Measurements from ENCODE around the gene ATP6V1G1. TPM values are rescaled to one million over a fixed set of nuclear protein-coding genes. Genes with fewer than 3 reads are reported as not detected.

ATP6V1G1 gene
- total RNA-seq, 1 experiment from 2014 or later, result 143 TPM

- Mint-ChIP-seq H3K36me3 (ENCODE audit: insufficient read depth, unreplicated experiment) (peaks cover 17% of the 10 kb centered on the region), H3K27me3 (ENCODE audit: insufficient read depth, unreplicated experiment) (no peaks in the 10 kb centered on the region), H3K4me3 (ENCODE audit: unreplicated experiment) (no peak overlapping the region), H3K27ac (ENCODE audit: unreplicated experiment) (no peak overlapping the region), H3K4me1 (ENCODE audit: low read depth, unreplicated experiment) (no peaks in the 10 kb centered on the region), H3K9me3 (ENCODE audit: unreplicated experiment) (no peaks in the 10 kb centered on the region)
- no peaks in the 10 kb centered on the region for H3K27me3 ChIP-seq (replicated peaks; ENCODE audit: control insufficient read depth, insufficient read depth, low read length)
- no peaks in the 10 kb centered on the region for H3K9me3 ChIP-seq
- H3K36me3 ChIP-seq (ENCODE audit: control insufficient read depth, insufficient read depth, low read length), result no peaks in the 10 kb centered on the region; the same call in 1 of the 2 replicates
- no peaks in the 10 kb centered on the region for H3K4me1 ChIP-seq
- BruUV-seq (replicated peaks), result no TSS peak
- no peak for TF ChIP-seq CTCF (IDR thresholded peaks at IDR 0.05; ENCODE audit: insufficient read depth in 1 of 2, low read depth in 1 of 2, low read length in 1 of 2, severe bottlenecking in 1 of 2, unreplicated experiment in 1 of 2)
- no peak overlapping the region for H3K4me3 ChIP-seq (ENCODE audit: low read depth, low read length)
- ChIA-PET CTCF (no interaction called here), POLR2A (no interaction called here)
- intact Hi-C loops (cut with micrococcal nuclease; ENCODE audit: unreplicated experiment), result no loop called here
- DNase-seq, result no peak
Observed at GRCh38 chr9:114633438-114634089, 46.0 kb downstream of the ATP6V1G1 start.

- no peak overlapping the region for H3K4me3 Mint-ChIP-seq (ENCODE audit: unreplicated experiment)
- TF ChIP-seq CTCF (IDR thresholded peaks at IDR 0.05; ENCODE audit: insufficient read depth in 1 of 2, low read depth in 1 of 2, low read length in 1 of 2, severe bottlenecking in 1 of 2, unreplicated experiment in 1 of 2), result no peak
- Histone ChIP-seq H3K27me3 (replicated peaks; ENCODE audit: control insufficient read depth, insufficient read depth, low read length) (no peaks in the 10 kb centered on the region), H3K4me3 (ENCODE audit: low read depth, low read length) (no peak overlapping the region), H3K4me1 (no peaks in the 10 kb centered on the region), H3K36me3 (ENCODE audit: control insufficient read depth, insufficient read depth, low read length) (no peaks in the 10 kb centered on the region; the same call in 1 of the 2 replicates), H3K9me3 (no peaks in the 10 kb centered on the region)
- H3K27ac Mint-ChIP-seq (ENCODE audit: unreplicated experiment), result no peak overlapping the region
- BruUV-seq (replicated peaks), result no TSS peak
- ChIA-PET CTCF (no interaction called here), POLR2A (no interaction called here)
- no peaks in the 10 kb centered on the region for H3K4me1 Mint-ChIP-seq (ENCODE audit: low read depth, unreplicated experiment)
- DNase-seq, result no peak
- no peaks in the 10 kb centered on the region for H3K27me3 Mint-ChIP-seq (ENCODE audit: insufficient read depth, unreplicated experiment)
- H3K36me3 Mint-ChIP-seq (ENCODE audit: insufficient read depth, unreplicated experiment), result peaks cover 17% of the 10 kb centered on the region
- no peaks in the 10 kb centered on the region for H3K9me3 Mint-ChIP-seq (ENCODE audit: unreplicated experiment)
- intact Hi-C loops (cut with micrococcal nuclease; ENCODE audit: unreplicated experiment), result no loop called here
Observed at GRCh38 chr9:114634387-114634786, 46.8 kb downstream of the ATP6V1G1 start.

- H3K27me3 Mint-ChIP-seq (ENCODE audit: insufficient read depth, unreplicated experiment), result no peaks in the 10 kb centered on the region
Observed at GRCh38 chr9:114638404-114638803, 50.8 kb downstream of the ATP6V1G1 start.

More at GRCh38 chr9:114638404-114638803, 50.8 kb downstream of the ATP6V1G1 start:
- H3K9me3 Mint-ChIP-seq (ENCODE audit: unreplicated experiment), result no peaks in the 10 kb centered on the region
- DNase-seq, result no peak
- peaks cover 17% of the 10 kb centered on the region for H3K36me3 Mint-ChIP-seq (ENCODE audit: insufficient read depth, unreplicated experiment)
- no peak overlapping the region for H3K4me3 Mint-ChIP-seq (ENCODE audit: unreplicated experiment)
- ChIA-PET CTCF (no interaction called here), POLR2A (no interaction called here)
- intact Hi-C loops (cut with micrococcal nuclease; ENCODE audit: unreplicated experiment), result no loop called here
- no peaks in the 10 kb centered on the region for H3K9me3 ChIP-seq
- H3K27me3 ChIP-seq (replicated peaks; ENCODE audit: control insufficient read depth, insufficient read depth, low read length), result no peaks in the 10 kb centered on the region
- no peaks in the 10 kb centered on the region; the same call in 1 of the 2 replicates for H3K36me3 ChIP-seq (ENCODE audit: control insufficient read depth, insufficient read depth, low read length)
- no peaks in the 10 kb centered on the region for H3K4me1 ChIP-seq
- no peak overlapping the region for H3K4me3 ChIP-seq (ENCODE audit: low read depth, low read length)
- no peak overlapping the region for H3K27ac Mint-ChIP-seq (ENCODE audit: unreplicated experiment)
- no peaks in the 10 kb centered on the region for H3K4me1 Mint-ChIP-seq (ENCODE audit: low read depth, unreplicated experiment)
- no peak for TF ChIP-seq CTCF (IDR thresholded peaks at IDR 0.05; ENCODE audit: insufficient read depth in 1 of 2, low read depth in 1 of 2, low read length in 1 of 2, severe bottlenecking in 1 of 2, unreplicated experiment in 1 of 2)
- BruUV-seq (replicated peaks), result no TSS peak
